Measurements from ENCODE around the gene RSPH3.
"Not testable (repeated sequence)": the region's sequence is repeated elsewhere in the genome, so short reads cannot be mapped to it uniquely, and the experiment has no call there.

RSPH3 gene

GRCh38 chr6:159020011-159020410 is 20.0 kb upstream of the RSPH3 start:
- no peak for DNase-seq

- no peak for DNase-seq
Observed at GRCh38 chr6:159017757-159018559, 18.0 kb upstream of the RSPH3 start.

- DNase-seq: no peak
Observed at GRCh38 chr6:159014406-159014805, 14.4 kb upstream of the RSPH3 start.

GRCh38 chr6:159013229-159013628 is 13.2 kb upstream of the RSPH3 start:
- DNase-seq: no peak

GRCh38 chr6:159012201-159012600 is 12.2 kb upstream of the RSPH3 start:
- peak; percentile 22 for DNase-seq

GRCh38 chr6:159010037-159010612 is 10.1 kb upstream of the RSPH3 start:
- DNase-seq: not testable (repeated sequence)

GRCh38 chr6:159008656-159009288 is 8.8 kb upstream of the RSPH3 start:
- peak; percentile 18 for DNase-seq

- DNase-seq: no peak
Observed at GRCh38 chr6:159007510-159007909, 7.5 kb upstream of the RSPH3 start.

- DNase-seq: no peak
Observed at GRCh38 chr6:159005436-159005835, 5.4 kb upstream of the RSPH3 start.

- DNase-seq: no peak
Observed at GRCh38 chr6:159004592-159004991, 4.6 kb upstream of the RSPH3 start.

- peak; percentile 46 for DNase-seq
Observed at GRCh38 chr6:159002432-159003155, 2.6 kb upstream of the RSPH3 start.

- no peak for DNase-seq
Observed at GRCh38 chr6:158999154-158999665, 792 bp downstream of the RSPH3 start.

- DNase-seq: no peak
Observed at GRCh38 chr6:158996856-158997255, 3.1 kb downstream of the RSPH3 start.

- DNase-seq: no peak
Observed at GRCh38 chr6:158993639-158994038, 6.4 kb downstream of the RSPH3 start.

GRCh38 chr6:158991017-158991723 is 8.8 kb downstream of the RSPH3 start:
- no peak for DNase-seq

- not testable (repeated sequence) for DNase-seq
Observed at GRCh38 chr6:158989711-158990110, 10.3 kb downstream of the RSPH3 start.

GRCh38 chr6:158988477-158988876 is 11.5 kb downstream of the RSPH3 start:
- DNase-seq: no peak

- DNase-seq: no peak
Observed at GRCh38 chr6:158987657-158988056, 12.3 kb downstream of the RSPH3 start.

- DNase-seq: peak; percentile 47
Observed at GRCh38 chr6:158978757-158979156, 21.2 kb downstream of the RSPH3 start.

GRCh38 chr6:158977382-158977781 is 22.6 kb downstream of the RSPH3 start:
- DNase-seq: no peak

- DNase-seq: peak; percentile 62
Observed at GRCh38 chr6:158972241-158973233, 27.5 kb downstream of the RSPH3 start.
